Small intestine (tissue), 7 donors: ENCODE results near the gene SECTM1. TPM values are rescaled to one million over a fixed set of nuclear protein-coding genes. Genes with fewer than 3 reads are reported as not detected.

Experiments
- DNase-seq, 2 donors: peaks; one replicate each; pipeline versions ENCODE4 v3.0.0 to v3.0.0-alpha.2; 2013
- FAIRE-seq: peaks from 2 replicates; lab custom pipeline; 2012; peaks lifted over from hg19 to GRCh38; lab: Jason Lieb, UNC
- H3K27ac ChIP-seq, 3 donors: one replicate each; pipeline ENCODE4 v1.5.1; 2013; ENCODE audit warnings: low read length in 2 of 3, mild to moderate bottlenecking in 2 of 3, control low read depth in 1 of 3, inconsistent platforms in 1 of 3, low read depth in 1 of 3, moderate library complexity in 1 of 3
- H3K27me3 ChIP-seq, 3 donors: one replicate each; pipeline ENCODE4 v1.6.1; 2013; ENCODE audit warnings: low read length in 3 of 3, inconsistent platforms in 1 of 3; ENCODE audit not compliant: control insufficient read depth in 3 of 3, insufficient read depth in 3 of 3
- H3K36me3 ChIP-seq, 3 donors: one replicate each; pipeline ENCODE4 v1.6.1; 2013; ENCODE audit warnings: low read length in 3 of 3, inconsistent platforms in 1 of 3, low read depth in 1 of 3, mild to moderate bottlenecking in 1 of 3, moderate library complexity in 1 of 3; ENCODE audit not compliant: control insufficient read depth in 3 of 3, insufficient read depth in 2 of 3
- H3K4me1 ChIP-seq, 3 donors: one replicate each; pipeline ENCODE4 v1.6.1; 2013; ENCODE audit warnings: low read length in 2 of 3, inconsistent platforms in 1 of 3, low read depth in 1 of 3, mild to moderate bottlenecking in 1 of 3, moderate library complexity in 1 of 3; ENCODE audit not compliant: control insufficient read depth in 3 of 3, insufficient read depth in 2 of 3
- H3K4me3 ChIP-seq, 3 donors: one replicate each; pipeline ENCODE4 v1.5.1; 2013; ENCODE audit warnings: low read length in 3 of 3, control low read depth in 1 of 3, inconsistent platforms in 1 of 3, low read depth in 1 of 3, mild to moderate bottlenecking in 1 of 3, moderate library complexity in 1 of 3
- H3K9me3 ChIP-seq, 2 donors: one replicate each; pipeline ENCODE4 v1.6.1; 2013; ENCODE audit warnings: low read depth in 1 of 2, low read length in 1 of 2; ENCODE audit not compliant: control insufficient read depth in 2 of 2, insufficient read depth in 1 of 2
- WGBS, 3 donors: extraction: QIAGEN DNeasy Blood & Tissue Kit; methylation state at CpG; one replicate each; pipeline ENCODE4 v1.1.7; 2013; 5-methylcytosine and 5-hydroxymethylcytosine counted together
- polyA plus RNA-seq, 4 donors: library from polyadenylated mRNA; stranded (reverse) in 3 of 4; unstranded in 1 of 4; fragments of 200-250 nt in 3 of 4; fragments of 120-200 nt in 1 of 4; gene quantifications; one replicate each; pipeline versions ENCODE4 v1.2.1 to v1.2.3, GENCODE V29; 2013
- donor health status: healthy with polysubstance abuse.
- donor health status: control.
- donor health status: control.
- donor health status: Bipolar disorder and iron deficiency.
- donor health status: healthy.

Gene SECTM1
- polyA plus RNA-seq, 4 donors = 13.6 to 81.9 (median 26.1) TPM

- FAIRE-seq = no peak
- peaks cover 0 to 5% (median 0%) of the 10 kb centered on the region in 3 donors for H3K36me3 ChIP-seq
- WGBS, 3 donors = 56 to 78% (median 68%) methylated on average over 25 of the region's 25 CpGs
- peaks cover 0 to 24% (median 4%) of the 10 kb centered on the region in 3 donors for H3K4me1 ChIP-seq
- peak overlapping the region in 1 of 3 donors; percentile 57 for H3K27ac ChIP-seq
- H3K4me3 ChIP-seq = no peak overlapping the region
- peaks cover 0 to 11% of the 10 kb centered on the region in 2 donors for H3K9me3 ChIP-seq
- DNase-seq = no peak
- no peaks in the 10 kb centered on the region for H3K27me3 ChIP-seq
These were observed 51.0 kb downstream of the SECTM1 start for GRCh38 chr17:82282239-82283207.

- H3K27me3 ChIP-seq = no peaks in the 10 kb centered on the region
- DNase-seq (peak in 1 of 2 donors; percentile 80), FAIRE-seq (no peak)
- 21 to 66% (median 39%) methylated on average over 22 of the region's 22 CpGs for WGBS, 3 donors
- peaks cover 0 to 7% of the 10 kb centered on the region in 2 donors for H3K9me3 ChIP-seq
- peak overlapping the region in 1 of 3 donors; percentile 57 for H3K27ac ChIP-seq
- peaks cover 0 to 8% (median 0%) of the 10 kb centered on the region in 3 donors for H3K36me3 ChIP-seq
- H3K4me3 ChIP-seq = no peak overlapping the region
- peaks cover 0 to 31% (median 4%) of the 10 kb centered on the region in 3 donors for H3K4me1 ChIP-seq
These were observed 51.9 kb downstream of the SECTM1 start for GRCh38 chr17:82281502-82282238.

- Histone ChIP-seq H3K4me3 (no peak overlapping the region), H3K36me3 (peaks cover 0 to 12% (median 0%) of the 10 kb centered on the region in 3 donors), H3K27ac (no peak overlapping the region), H3K9me3 (peaks cover 0 to 7% of the 10 kb centered on the region in 2 donors), H3K4me1 (peaks cover 0 to 31% (median 4%) of the 10 kb centered on the region in 3 donors), H3K27me3 (no peaks in the 10 kb centered on the region)
- DNase-seq (no peak), FAIRE-seq (no peak)
- 62 to 74% (median 72%) methylated on average over 7 of the region's 7 CpGs for WGBS, 3 donors
These were observed 52.5 kb downstream of the SECTM1 start for GRCh38 chr17:82281076-82281475.

- H3K36me3 ChIP-seq = peaks cover 0 to 12% (median 0%) of the 10 kb centered on the region in 3 donors
- no peaks in the 10 kb centered on the region for H3K27me3 ChIP-seq
- FAIRE-seq (no peak), DNase-seq (no peak)
- 93 to 99% (median 95%) methylated on average over 8 of the region's 8 CpGs for WGBS, 3 donors
- no peak overlapping the region for H3K4me3 ChIP-seq
- peaks cover 0 to 7% of the 10 kb centered on the region in 2 donors for H3K9me3 ChIP-seq
- H3K27ac ChIP-seq = no peak overlapping the region
- H3K4me1 ChIP-seq = peaks cover 0 to 31% (median 4%) of the 10 kb centered on the region in 3 donors
These were observed 53.0 kb downstream of the SECTM1 start for GRCh38 chr17:82280537-82280936.

GRCh38 chr17:82278786-82279391 is 54.7 kb downstream of the SECTM1 start:
- DNase-seq (peak in 1 of 2 donors; percentile 83), FAIRE-seq (no peak)
- Histone ChIP-seq H3K27ac (peak overlapping the region in 2 of 3 donors; percentile 55 to 73), H3K36me3 (peaks cover 0 to 14% (median 0%) of the 10 kb centered on the region in 3 donors), H3K4me3 (no peak overlapping the region), H3K9me3 (peaks cover 0 to 7% of the 10 kb centered on the region in 2 donors), H3K4me1 (peaks cover 0 to 37% (median 4%) of the 10 kb centered on the region in 3 donors), H3K27me3 (no peaks in the 10 kb centered on the region)
- 28 to 62% (median 43%) methylated on average over 16 of the region's 16 CpGs for WGBS, 3 donors

GRCh38 chr17:82278308-82278707 is 55.3 kb downstream of the SECTM1 start:
- peaks cover 0 to 37% (median 4%) of the 10 kb centered on the region in 3 donors for H3K4me1 ChIP-seq
- FAIRE-seq = no peak
- DNase-seq = peak in 1 of 2 donors; percentile 46

GRCh38 chr17:82277851-82278250 is 55.7 kb downstream of the SECTM1 start:
- FAIRE-seq (no peak), DNase-seq (no peak)
- no peak overlapping the region for H3K4me3 ChIP-seq
- H3K4me1 ChIP-seq = peaks cover 0 to 33% (median 4%) of the 10 kb centered on the region in 3 donors
- peaks cover 0 to 7% of the 10 kb centered on the region in 2 donors for H3K9me3 ChIP-seq
- H3K36me3 ChIP-seq = peaks cover 0 to 14% (median 0%) of the 10 kb centered on the region in 3 donors
- no peak overlapping the region for H3K27ac ChIP-seq
- H3K27me3 ChIP-seq = no peaks in the 10 kb centered on the region
- WGBS, 3 donors = 75 to 85% (median 80%) methylated on average over 12 of the region's 12 CpGs

More at GRCh38 chr17:82278308-82278707, 55.3 kb downstream of the SECTM1 start:
- H3K4me3 ChIP-seq = no peak overlapping the region
- H3K36me3 ChIP-seq = peaks cover 0 to 14% (median 0%) of the 10 kb centered on the region in 3 donors
- H3K9me3 ChIP-seq = peaks cover 0 to 7% of the 10 kb centered on the region in 2 donors
- H3K27ac ChIP-seq = peak overlapping the region in 1 of 3 donors; percentile 73
- H3K27me3 ChIP-seq = no peaks in the 10 kb centered on the region
- WGBS, 3 donors = 69 to 76% (median 75%) methylated on average over 9 of the region's 9 CpGs
